ENCODE data around the gene PKN1. TPM values are rescaled to one million over a fixed set of nuclear protein-coding genes. Genes with fewer than 3 reads are reported as not detected.

The PKN1 gene
- total RNA-seq, 2 experiments from 2014 or later = 171 TPM

- Mint-ChIP-seq H3K4me1 (ENCODE audit: low read depth) (peaks cover 38% of the 10 kb centered on the region), H3K36me3 (ENCODE audit: low read depth) (peaks cover 28% of the 10 kb centered on the region), H3K9me3 (no peaks in the 10 kb centered on the region), H3K27me3 (no peaks in the 10 kb centered on the region), H3K27ac (peak overlapping the region; percentile 60), H3K4me3 (peak overlapping the region; percentile 91)
- ChIA-PET CTCF (interaction anchor here (0.5 to 2.3 kb wide), 8 partner anchors 8 to 544 kb away, joined by 3 to 6 read pairs (median 5); partner anchors contain the start of gene DNAJB1), POLR2A (interaction anchor here (0.7 to 6.0 kb wide), 11 partner anchors 11 to 358 kb away, joined by 3 to 70 read pairs (median 6); partner anchors contain the start of genes ADGRE5, ADGRL1, ASF1B and DNAJB1)
- Histone ChIP-seq H3K9me3 (ENCODE audit: control insufficient read depth in 1 of 2, insufficient read depth in 1 of 2, low read length in 2 of 2) (no peaks in the 10 kb centered on the region), H3K36me3 (ENCODE audit: insufficient read depth, low read length) (peaks cover 8% of the 10 kb centered on the region), H3K4me3 (ENCODE audit: low read length) (peak overlapping the region; percentile 76), H3K27ac (ENCODE audit: low read depth in 1 of 2, low read length in 2 of 2) (peak overlapping the region; percentile 56 to 60), H3K27me3 (ENCODE audit: control insufficient read depth in 1 of 2, insufficient read depth in 2 of 2, low read length in 2 of 2) (no peaks in the 10 kb centered on the region), H3K4me1 (ENCODE audit: insufficient read depth, low read length) (peaks cover 30% of the 10 kb centered on the region)
- peak in 1 of 14 experiments; percentile 51 for DNase-seq
- peak; percentile 12 for ATAC-seq (ENCODE audit: poor library complexity)
- intact Hi-C loops (cut with DNase I, micrococcal nuclease) = loop anchor here in 1 of 2 experiments (1.0 to 10.0 kb wide), 2 partner anchors 35 to 190 kb away; no protein-coding TSS in a partner anchor
- TF ChIP-seq, protein P1, sequence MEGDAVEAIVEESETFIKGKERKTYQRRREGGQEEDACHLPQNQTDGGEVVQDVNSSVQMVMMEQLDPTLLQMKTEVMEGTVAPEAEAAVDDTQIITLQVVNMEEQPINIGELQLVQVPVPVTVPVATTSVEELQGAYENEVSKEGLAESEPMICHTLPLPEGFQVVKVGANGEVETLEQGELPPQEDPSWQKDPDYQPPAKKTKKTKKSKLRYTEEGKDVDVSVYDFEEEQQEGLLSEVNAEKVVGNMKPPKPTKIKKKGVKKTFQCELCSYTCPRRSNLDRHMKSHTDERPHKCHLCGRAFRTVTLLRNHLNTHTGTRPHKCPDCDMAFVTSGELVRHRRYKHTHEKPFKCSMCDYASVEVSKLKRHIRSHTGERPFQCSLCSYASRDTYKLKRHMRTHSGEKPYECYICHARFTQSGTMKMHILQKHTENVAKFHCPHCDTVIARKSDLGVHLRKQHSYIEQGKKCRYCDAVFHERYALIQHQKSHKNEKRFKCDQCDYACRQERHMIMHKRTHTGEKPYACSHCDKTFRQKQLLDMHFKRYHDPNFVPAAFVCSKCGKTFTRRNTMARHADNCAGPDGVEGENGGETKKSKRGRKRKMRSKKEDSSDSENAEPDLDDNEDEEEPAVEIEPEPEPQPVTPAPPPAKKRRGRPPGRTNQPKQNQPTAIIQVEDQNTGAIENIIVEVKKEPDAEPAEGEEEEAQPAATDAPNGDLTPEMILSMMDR (IDR thresholded peaks at IDR 0.05) = no peak
Measured at GRCh38 chr19:14494910-14495671, 62.0 kb downstream of the PKN1 start.

- ATAC-seq (ENCODE audit: poor library complexity) (no peak), DNase-seq (no peak)
- H3K4me1 ChIP-seq (ENCODE audit: insufficient read depth, low read length) = peaks cover 30% of the 10 kb centered on the region
- intact Hi-C loops (cut with DNase I, micrococcal nuclease) = loop anchor here in 1 of 2 experiments (10.0 kb wide), 1 partner anchor 189 kb away; no protein-coding TSS in a partner anchor
- no peaks in the 10 kb centered on the region for H3K9me3 Mint-ChIP-seq
- TF ChIP-seq, protein P1 (IDR thresholded peaks at IDR 0.05) = no peak
- CTCF ChIA-PET = interaction anchor here (0.9 to 2.3 kb wide), 7 partner anchors 9 to 134 kb away, joined by 3 to 6 read pairs (median 5); partner anchors contain the start of gene DNAJB1
- peaks cover 38% of the 10 kb centered on the region for H3K4me1 Mint-ChIP-seq (ENCODE audit: low read depth)
- peak overlapping the region; percentile 5 to 56 for H3K27ac ChIP-seq (ENCODE audit: low read depth in 1 of 2, low read length in 2 of 2)
- H3K27me3 ChIP-seq (ENCODE audit: control insufficient read depth in 1 of 2, insufficient read depth in 2 of 2, low read length in 2 of 2) = no peaks in the 10 kb centered on the region
- no peaks in the 10 kb centered on the region for H3K27me3 Mint-ChIP-seq
- peaks cover 8% of the 10 kb centered on the region for H3K36me3 ChIP-seq (ENCODE audit: insufficient read depth, low read length)
- peak overlapping the region; percentile 76 for H3K4me3 ChIP-seq (ENCODE audit: low read length)
- H3K9me3 ChIP-seq (ENCODE audit: control insufficient read depth in 1 of 2, insufficient read depth in 1 of 2, low read length in 2 of 2) = no peaks in the 10 kb centered on the region
- H3K36me3 Mint-ChIP-seq (ENCODE audit: low read depth) = peaks cover 28% of the 10 kb centered on the region
- H3K27ac Mint-ChIP-seq = peak overlapping the region; percentile 60
- POLR2A ChIA-PET = interaction anchor here (1.0 to 6.0 kb wide), 11 partner anchors 10 to 359 kb away, joined by 3 to 70 read pairs (median 6); partner anchors contain the start of genes ADGRE5, ASF1B, DNAJB1 and PKN1
- H3K4me3 Mint-ChIP-seq = peak overlapping the region; percentile 91
Measured at GRCh38 chr19:14495672-14496028, 62.5 kb downstream of the PKN1 start.

GRCh38 chr19:14496029-14496833, 63.1 kb downstream of the PKN1 start, which contains the start of gene GIPC1:
Gene GIPC1, minus strand, starts transcription at chr19:14496127. Its CDS starts 13,151 bp downstream, at chr19:14482976.
- ChIA-PET POLR2A (interaction anchor here (0.7 to 6.0 kb wide), 13 partner anchors 9 to 440 kb away, joined by 3 to 70 read pairs (median 6); partner anchors contain the start of genes ADGRE5, DNAJB1, PKN1 and ZNF333), CTCF (interaction anchor here (0.6 to 2.3 kb wide), 8 partner anchors 8 to 428 kb away, joined by 3 to 6 read pairs (median 5); partner anchors contain the start of gene DNAJB1)
- Histone ChIP-seq H3K9me3 (ENCODE audit: control insufficient read depth in 1 of 2, insufficient read depth in 1 of 2, low read length in 2 of 2) (no peaks in the 10 kb centered on the region), H3K4me3 (ENCODE audit: low read length) (peak within 1 kb of the TSS; percentile 76), H3K36me3 (ENCODE audit: insufficient read depth, low read length) (peaks cover 8% of the 10 kb centered on the region), H3K27me3 (ENCODE audit: control insufficient read depth in 1 of 2, insufficient read depth in 2 of 2, low read length in 2 of 2) (no peaks in the 10 kb centered on the region), H3K4me1 (ENCODE audit: insufficient read depth, low read length) (peaks cover 30% of the 10 kb centered on the region), H3K27ac (ENCODE audit: low read depth in 1 of 2, low read length in 2 of 2) (peak within 1 kb of the TSS; percentile 56 to 70)
- Mint-ChIP-seq H3K36me3 (ENCODE audit: low read depth) (peaks cover 26% of the 10 kb centered on the region), H3K27me3 (no peaks in the 10 kb centered on the region), H3K4me1 (ENCODE audit: low read depth) (peaks cover 38% of the 10 kb centered on the region), H3K4me3 (peak within 1 kb of the TSS; percentile 91), H3K27ac (peak within 1 kb of the TSS; percentile 70), H3K9me3 (no peaks in the 10 kb centered on the region)
- ATAC-seq (ENCODE audit: poor library complexity) (peak; percentile 87), DNase-seq (peak; percentile 61 to 91 (median 78))
- intact Hi-C loops (cut with DNase I, micrococcal nuclease) = loop anchor here in 1 of 2 experiments (10.0 kb wide), 1 partner anchor 189 kb away; no protein-coding TSS in a partner anchor
- TF ChIP-seq, protein P1 (IDR thresholded peaks at IDR 0.05) = no peak
